Loucy (cell line): ENCODE results near the gene USH1C.

Source experiments
- EZH2phosphoT487 ChIP-seq: fragments of 200-600 bp; IDR thresholded peaks from 2 replicates; pipeline ENCODE4 v1.6.1; 2018; ENCODE audit warnings: antibody characterized with exemption, mild to moderate bottlenecking, moderate library complexity, borderline replicate concordance
- TF ChIP-seq, protein P1 (sequence below): fragments of 200-600 bp; sonication (generic); conservative IDR thresholded peaks from 2 replicates; pipeline ENCODE4 v1.5.1; 2014; ENCODE audit warnings: mild to moderate bottlenecking, antibody characterized with exemption, low read length

DNA sequence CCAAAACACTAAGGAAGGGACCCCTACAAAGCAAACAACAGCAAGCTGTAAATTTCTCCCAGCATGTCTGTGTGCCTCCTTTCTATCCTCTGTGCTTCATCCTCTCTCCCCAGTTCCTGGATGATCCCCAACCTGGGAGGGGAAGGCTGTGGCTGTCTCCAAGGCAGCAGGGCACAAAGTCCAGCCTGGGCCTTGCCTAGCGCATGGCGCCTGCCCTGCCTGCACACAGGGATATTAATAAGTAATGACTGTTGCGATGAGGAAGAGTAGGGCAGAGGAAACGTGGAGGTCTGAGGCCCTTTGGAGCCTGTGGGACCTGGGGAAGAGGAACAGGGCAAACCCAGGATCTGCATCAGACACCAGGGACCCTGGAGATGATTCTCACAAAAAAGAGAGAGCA lies 2.0 kb downstream of the USH1C start:
- TF ChIP-seq, protein P1, sequence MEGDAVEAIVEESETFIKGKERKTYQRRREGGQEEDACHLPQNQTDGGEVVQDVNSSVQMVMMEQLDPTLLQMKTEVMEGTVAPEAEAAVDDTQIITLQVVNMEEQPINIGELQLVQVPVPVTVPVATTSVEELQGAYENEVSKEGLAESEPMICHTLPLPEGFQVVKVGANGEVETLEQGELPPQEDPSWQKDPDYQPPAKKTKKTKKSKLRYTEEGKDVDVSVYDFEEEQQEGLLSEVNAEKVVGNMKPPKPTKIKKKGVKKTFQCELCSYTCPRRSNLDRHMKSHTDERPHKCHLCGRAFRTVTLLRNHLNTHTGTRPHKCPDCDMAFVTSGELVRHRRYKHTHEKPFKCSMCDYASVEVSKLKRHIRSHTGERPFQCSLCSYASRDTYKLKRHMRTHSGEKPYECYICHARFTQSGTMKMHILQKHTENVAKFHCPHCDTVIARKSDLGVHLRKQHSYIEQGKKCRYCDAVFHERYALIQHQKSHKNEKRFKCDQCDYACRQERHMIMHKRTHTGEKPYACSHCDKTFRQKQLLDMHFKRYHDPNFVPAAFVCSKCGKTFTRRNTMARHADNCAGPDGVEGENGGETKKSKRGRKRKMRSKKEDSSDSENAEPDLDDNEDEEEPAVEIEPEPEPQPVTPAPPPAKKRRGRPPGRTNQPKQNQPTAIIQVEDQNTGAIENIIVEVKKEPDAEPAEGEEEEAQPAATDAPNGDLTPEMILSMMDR = no peak
- TF ChIP-seq EZH2phosphoT487 = no peak
